HG02840 (cell line): ENCODE measurements around the gene NIPAL4.

ENCODE experiments used
- ATAC-seq: cut with Tn5 transposase; IDR thresholded peaks from one replicate; pipeline ENCODE4 v1.9.1; 2021; ENCODE audit warnings: mild to moderate bottlenecking, moderate library complexity, moderate number of reproducible peaks; ENCODE audit not compliant: unreplicated experiment, low FRiP score

Gene NIPAL4

GRCh38 chr5:157460921-157461792 is 1.1 kb downstream of the NIPAL4 start:
- no peak for ATAC-seq

- ATAC-seq: no peak
These were observed 3.1 kb downstream of the NIPAL4 start for GRCh38 chr5:157463081-157463480.

GRCh38 chr5:157463621-157464518 is 3.9 kb downstream of the NIPAL4 start:
- ATAC-seq: no peak

GRCh38 chr5:157464519-157465171 is 4.6 kb downstream of the NIPAL4 start:
- ATAC-seq: peak; percentile 85

GRCh38 chr5:157468293-157468965 is 8.4 kb downstream of the NIPAL4 start:
- ATAC-seq: no peak

GRCh38 chr5:157469073-157469472 is 9.1 kb downstream of the NIPAL4 start:
- ATAC-seq: no peak

- no peak for ATAC-seq
These were observed 9.7 kb downstream of the NIPAL4 start for GRCh38 chr5:157469687-157470086.

GRCh38 chr5:157470631-157471030 is 10.6 kb downstream of the NIPAL4 start:
- ATAC-seq: no peak

GRCh38 chr5:157471709-157472108 is 11.7 kb downstream of the NIPAL4 start:
- ATAC-seq: no peak

GRCh38 chr5:157473383-157474320 is 13.6 kb downstream of the NIPAL4 start:
- no peak for ATAC-seq

- ATAC-seq: no peak
These were observed 15.4 kb downstream of the NIPAL4 start for GRCh38 chr5:157475432-157475831.

- ATAC-seq: no peak
These were observed 16.8 kb downstream of the NIPAL4 start for GRCh38 chr5:157476702-157477408.

- ATAC-seq: no peak
These were observed 17.9 kb downstream of the NIPAL4 start for GRCh38 chr5:157477814-157478494.

- no peak for ATAC-seq
These were observed 18.7 kb downstream of the NIPAL4 start for GRCh38 chr5:157478726-157479125.

GRCh38 chr5:157479166-157479565 is 19.2 kb downstream of the NIPAL4 start:
- ATAC-seq: no peak

- ATAC-seq: no peak
These were observed 19.8 kb downstream of the NIPAL4 start for GRCh38 chr5:157479612-157480510.

GRCh38 chr5:157481265-157481664 is 21.3 kb downstream of the NIPAL4 start:
- no peak for ATAC-seq
